GM11168 (cell line): ENCODE results near the gene WDR38.

Experiments
- in situ Hi-C: fragments of 300-500 bp; cut with MboI; formaldehyde crosslinking; loops from one replicate; pipeline ENCODE4 v1.12.0; 2022; ENCODE audit warnings: low sequenced_read_pairs; ENCODE audit not compliant: unreplicated experiment

Gene WDR38, protein sequence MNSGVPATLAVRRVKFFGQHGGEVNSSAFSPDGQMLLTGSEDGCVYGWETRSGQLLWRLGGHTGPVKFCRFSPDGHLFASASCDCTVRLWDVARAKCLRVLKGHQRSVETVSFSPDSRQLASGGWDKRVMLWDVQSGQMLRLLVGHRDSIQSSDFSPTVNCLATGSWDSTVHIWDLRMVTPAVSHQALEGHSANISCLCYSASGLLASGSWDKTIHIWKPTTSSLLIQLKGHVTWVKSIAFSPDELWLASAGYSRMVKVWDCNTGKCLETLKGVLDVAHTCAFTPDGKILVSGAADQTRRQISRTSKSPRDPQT

DNA sequence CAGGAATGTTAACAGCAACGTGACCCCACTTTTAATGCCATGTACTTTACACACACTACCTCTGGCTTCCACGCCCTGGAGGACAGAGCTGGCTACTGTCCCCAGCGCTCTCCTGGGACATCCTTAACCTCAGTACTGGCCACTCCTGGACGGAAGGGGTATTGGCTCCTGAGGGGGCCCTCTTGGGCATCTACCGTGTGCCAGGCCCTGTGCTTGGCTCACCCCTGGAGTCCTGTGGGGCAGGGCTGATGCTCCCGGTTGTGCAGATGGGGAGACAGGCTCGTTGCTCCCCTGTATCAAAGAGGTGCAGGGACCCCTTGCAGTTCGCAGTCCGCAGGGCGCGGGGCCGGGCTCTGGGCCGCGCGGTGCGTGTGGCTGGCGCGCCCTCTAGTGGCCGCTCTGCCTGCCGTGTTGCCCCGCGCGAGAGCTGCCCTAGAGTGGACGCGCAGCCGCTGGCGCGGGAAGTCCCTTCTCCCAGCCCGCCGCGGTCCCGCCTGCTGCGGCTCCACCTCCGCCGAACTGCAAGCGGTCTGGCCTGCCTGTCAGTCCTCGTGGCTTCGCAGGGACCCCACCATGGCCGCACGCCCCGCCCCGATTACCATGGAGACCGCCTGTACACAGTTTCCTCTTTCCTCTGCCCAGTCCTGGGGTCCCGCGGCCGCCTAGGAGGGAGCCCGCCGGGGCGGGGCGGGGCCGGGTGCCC, at the start of gene WDR38:
Gene WDR38, plus strand, starts transcription at position 632 of the 703 bp plus-strand sequence. CDS start 72 bp downstream, outside the sequence.
- in situ Hi-C loops, result loop anchor here (5.0 kb wide), 1 partner anchor 81 kb away; the partner anchor contains the start of gene NR6A1

DNA sequence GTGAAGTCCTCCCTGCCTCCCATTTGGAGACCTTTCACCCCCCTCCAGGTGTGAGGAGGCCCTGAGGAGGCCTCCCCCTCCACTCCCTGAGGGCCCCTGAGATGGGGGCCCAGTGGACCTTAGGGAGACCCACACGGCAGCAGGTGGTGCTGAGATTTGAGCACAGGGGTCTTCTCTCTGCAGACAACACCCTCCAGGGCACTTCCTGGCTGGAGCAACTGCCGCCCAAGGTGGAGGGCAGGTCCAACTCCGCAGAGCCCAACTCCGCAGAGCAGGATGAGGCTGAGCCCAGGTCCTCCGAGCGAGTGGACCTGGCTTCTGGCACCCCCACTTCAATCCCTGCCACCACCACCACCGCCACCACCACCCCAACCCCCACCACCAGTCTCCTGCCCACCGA, 49.3 kb upstream of the WDR38 start:
- in situ Hi-C loops, result no loop called here

DNA sequence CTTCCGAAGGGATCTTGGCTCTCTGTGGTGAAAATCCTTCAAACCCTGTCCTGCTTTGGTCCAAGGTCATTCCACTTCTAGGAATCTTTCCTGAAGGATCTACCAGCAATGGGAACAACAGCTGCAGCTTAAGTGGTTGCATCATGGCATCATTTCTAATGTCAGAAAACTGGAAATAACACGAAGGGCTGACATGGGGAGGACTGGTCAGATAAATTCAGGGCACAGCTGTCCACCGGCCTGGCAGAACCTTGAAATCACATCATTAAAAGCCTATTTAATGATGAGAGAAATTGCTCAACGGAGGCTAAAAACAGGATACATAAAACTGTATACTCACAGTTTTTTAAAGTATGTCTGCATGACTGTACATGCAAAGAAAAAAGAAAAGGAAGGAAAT, 48.1 kb upstream of the WDR38 start:
- in situ Hi-C loops, result no loop called here

DNA sequence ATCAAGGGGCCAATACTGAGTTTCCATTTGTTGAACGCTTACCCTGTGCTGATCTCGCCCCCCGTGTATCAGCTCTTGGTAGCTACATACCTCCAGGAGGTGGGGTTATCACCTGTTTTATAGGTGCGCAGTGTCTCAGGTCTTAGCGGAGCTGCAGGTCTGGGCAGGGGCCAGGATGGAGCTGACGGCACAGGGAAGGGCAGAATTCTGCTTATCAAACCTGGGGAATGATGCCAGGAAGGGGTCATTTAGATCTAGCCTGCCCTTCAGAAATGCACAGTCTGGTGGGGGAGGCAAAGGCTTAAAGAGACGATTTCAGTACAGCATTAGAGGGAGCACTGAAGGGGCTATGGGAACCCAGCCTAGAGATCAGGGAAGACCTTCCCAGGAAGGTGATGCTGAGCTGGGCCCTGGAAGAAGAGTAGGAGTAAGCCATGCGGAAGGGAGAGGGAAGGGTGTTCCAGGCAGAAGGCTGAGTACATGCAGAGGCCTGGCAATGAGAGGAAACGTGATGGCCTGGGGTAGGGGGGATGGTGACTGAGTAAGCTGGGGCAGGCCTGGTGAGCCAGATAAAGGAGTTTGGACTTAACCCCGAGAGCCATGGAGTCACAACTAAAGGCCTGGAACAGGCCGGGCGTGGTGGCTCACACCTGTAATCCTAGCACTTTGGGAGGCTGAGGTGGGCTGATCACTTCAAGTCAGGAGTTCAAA, 44.9 kb upstream of the WDR38 start:
- in situ Hi-C loops, result no loop called here

DNA sequence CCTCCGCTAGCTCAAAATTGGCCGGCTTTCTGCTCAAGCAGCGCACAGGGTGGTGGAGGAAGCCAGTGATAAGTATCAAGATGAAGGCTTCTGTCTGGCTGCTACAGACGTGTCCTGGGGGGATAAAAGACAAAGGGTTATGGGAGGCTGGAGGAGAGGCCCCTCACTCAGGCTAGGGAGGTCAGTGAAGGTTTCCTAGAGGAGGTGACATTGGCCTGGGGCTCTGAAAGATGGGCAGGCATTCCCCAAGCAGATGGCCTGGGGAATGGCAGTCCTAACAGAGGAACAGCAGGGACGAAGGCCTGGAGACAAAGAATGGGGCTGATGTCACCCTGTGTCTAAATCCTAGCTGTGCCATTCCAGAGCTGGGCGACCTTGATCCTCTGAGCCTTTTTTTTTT, 44.0 kb upstream of the WDR38 start:
- in situ Hi-C loops, result no loop called here

DNA sequence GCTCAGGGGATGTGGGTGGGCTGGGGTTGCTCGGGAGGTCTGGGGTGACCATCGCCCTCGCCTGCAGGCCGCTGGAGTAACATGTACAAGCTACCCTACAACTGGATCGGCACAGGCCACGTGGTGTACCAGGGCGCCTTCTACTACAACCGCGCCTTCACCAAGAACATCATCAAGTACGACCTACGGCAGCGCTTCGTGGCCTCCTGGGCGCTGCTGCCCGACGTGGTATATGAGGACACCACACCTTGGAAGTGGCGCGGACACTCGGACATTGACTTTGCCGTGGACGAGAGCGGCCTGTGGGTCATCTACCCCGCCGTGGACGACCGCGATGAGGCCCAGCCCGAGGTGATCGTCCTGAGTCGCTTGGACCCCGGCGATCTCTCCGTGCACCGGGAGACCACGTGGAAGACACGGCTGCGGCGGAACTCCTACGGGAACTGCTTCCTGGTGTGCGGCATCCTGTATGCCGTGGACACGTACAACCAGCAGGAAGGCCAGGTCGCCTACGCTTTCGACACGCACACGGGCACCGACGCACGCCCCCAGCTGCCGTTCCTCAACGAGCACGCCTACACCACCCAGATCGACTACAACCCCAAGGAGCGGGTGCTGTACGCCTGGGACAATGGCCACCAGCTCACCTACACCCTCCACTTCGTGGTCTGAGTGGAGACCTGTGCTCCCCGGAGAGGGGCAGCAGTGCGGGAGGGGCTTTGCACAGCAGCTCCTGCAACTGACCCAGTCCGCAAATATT, 43.3 kb upstream of the WDR38 start:
- in situ Hi-C loops, result no loop called here

DNA sequence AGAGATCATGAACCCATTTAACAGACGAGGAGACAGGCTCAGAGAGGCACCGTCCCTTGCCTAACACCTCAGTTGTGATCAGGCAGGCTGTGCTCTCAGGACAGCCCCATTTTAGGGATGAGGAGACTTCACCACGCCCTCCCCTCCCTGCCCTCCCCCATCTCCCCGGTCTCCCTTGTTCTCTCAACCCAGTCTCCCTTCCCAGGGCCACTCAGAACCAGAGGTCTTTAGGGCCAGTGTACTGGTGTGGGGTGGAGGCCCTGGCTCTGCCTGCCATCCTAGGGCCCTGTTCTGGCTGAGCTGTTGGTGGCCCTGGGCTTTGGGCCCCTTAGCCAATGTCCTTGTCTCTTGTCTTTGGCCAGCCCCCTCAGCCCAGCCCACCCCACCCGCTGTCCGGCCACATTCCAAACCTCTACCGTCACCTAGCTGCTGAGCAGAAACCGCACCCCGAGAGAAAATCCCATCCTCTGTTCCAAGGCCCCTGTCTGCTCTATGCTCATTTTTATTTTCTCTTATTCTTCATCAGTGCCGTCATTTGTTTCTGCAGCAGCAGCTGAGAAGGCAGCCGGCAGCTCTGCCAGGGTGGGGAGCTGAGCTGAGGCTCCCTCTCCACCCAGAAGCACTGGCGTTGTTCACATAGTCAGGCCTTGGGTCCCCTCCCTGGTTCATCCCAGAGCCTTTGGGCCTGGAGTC, 42.5 kb upstream of the WDR38 start:
- in situ Hi-C loops, result no loop called here

DNA sequence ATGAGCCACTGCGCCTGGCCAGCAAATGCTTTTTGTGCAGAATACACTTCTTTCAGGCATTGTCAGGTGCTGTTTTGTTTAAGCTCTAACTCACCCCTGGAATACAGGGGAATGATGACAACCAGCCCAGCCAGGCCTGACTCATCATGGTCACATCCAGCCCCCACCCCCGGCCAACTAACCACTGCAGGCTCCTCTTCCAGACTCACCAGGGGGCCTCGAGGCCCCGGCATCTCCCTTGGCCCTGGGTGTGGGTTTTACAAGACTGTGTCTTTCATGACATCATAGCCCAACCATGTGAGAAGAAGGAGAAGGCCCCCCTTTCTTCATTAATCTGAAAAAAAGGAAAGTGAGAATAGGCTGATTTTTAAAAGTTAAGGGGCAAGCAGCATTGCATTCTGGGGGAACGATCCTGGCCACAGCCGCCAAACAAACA, 40.8 kb upstream of the WDR38 start:
- in situ Hi-C loops, result no loop called here

DNA sequence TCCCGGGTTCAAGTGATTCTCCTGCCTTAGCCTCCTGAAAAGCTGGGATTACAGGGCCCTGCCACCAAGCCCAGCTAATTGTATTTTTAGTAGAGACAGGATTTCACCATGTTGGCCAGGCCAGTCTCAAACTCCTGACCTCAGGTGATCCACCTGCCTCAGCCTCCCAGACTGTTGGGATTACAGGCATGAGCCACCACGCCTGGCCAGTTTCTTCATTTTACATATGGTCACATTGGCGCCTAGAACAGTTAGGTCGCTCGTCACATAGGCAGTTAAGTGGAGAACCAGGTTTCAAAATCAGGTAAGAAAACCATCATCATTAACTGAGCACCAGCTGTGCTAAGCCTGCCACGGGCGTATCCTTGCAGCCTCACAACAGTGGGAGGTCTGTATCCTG, 40.2 kb upstream of the WDR38 start:
- in situ Hi-C loops, result no loop called here

DNA sequence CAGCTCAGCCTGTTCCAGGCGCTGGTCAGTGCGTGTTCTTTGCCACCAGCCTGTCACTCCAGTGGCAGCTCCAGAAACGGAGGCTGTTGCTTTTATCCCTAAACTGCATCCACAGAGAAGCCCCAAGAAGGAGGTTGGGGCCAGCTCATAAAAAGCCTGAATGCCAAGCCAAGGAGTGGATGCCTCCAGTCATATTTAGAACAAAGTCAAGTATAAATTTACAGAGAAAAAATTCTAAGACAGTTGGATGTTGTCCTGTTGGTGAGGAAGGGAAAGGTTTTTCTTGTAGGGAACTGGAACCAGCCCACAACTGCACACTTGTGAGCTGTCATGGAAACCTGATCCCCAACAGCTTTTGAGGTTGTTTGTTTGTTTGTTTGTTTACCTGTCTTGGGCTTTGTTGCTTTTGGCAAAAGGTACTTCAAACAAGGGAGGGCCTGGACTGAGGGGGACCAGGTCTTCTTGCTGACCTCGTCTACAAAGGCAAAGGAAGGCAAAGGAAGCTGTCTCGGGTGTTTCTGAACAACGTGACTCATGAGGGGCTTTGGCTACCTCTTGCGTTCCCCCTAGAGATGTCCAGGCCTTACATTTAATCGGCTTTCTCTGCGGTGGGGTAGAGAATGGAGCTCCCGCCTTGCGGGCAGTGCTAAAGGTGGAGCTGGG, 39.6 kb upstream of the WDR38 start:
- in situ Hi-C loops, result no loop called here

DNA sequence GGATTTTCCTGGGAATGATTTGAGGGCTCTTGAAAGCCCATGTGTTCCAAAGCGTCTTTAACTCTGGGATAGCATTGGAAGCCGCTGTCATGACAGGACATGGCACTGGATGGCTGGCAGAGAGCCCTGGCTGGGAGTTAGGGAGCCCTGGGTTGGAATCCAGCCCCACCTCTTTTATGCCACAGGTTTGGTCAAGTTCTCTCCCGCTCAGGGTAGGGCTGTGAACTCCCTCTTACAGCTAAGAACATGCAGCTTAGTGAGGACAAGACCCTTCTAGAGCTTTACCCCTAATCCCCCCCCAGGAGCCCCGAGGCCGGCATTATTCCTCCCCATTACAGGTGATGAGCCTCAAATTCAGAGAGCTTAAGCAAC, 39.1 kb upstream of the WDR38 start:
- in situ Hi-C loops, result no loop called here

DNA sequence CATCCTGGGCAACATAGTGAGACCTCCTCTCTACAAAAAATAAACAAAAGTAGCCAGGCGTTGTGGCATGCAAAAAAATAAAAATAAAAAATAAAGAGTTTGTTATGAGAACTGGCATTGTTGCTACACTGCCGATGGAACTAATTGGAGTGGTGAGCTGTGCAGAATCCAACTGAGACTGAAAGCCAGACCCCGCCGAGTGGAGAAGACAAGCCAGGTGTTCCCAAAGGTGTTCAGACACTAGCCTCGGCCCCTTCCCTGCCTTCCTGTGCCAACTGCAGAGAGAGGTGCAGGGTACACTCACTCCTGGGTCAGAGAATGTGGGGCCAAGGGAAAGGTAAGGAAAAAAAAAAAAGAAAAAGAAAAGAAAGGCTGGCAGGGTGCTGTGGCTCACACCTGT, 37.7 kb upstream of the WDR38 start:
- in situ Hi-C loops, result no loop called here

DNA sequence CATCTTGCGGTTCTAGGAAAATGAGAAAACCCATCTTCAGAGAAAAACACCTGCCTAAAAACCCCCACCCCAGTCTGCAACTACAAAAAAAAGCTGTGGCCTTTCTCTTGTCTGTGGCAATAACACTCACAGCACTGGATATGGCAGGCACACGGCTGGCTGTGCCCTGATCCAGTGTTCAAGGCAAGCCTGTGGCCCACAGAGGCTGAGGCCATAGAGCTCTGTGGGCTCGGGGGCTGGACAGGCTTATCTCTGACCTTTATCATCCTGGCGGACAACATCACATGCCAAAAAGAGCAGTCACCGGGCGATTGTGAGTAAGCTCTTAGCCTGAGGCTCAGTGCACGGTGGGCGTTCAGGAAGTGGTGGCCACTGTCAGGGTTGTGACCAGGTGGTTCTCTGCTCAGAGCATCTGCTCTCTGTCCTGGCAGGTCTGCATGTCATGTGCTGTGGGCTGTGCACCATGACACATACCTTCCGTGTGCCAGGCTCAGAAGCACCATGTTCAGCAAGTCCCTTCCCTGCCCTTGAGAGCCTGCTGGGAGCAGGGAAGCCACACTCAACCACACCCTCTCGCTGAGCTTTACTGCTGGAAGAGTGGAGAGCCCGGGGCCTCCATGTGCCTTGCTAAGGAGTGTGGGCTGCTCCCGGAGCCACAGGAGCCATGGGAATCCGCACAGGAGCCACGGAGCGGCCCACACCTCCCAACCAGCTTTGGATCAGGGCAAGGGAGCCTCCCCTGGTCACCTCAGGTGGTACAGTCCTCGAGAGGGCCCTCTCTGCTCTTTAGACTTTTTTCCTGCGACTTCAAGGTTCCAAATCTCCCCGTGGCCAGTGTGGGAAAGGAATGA, 34.6 kb upstream of the WDR38 start:
- in situ Hi-C loops, result no loop called here

DNA sequence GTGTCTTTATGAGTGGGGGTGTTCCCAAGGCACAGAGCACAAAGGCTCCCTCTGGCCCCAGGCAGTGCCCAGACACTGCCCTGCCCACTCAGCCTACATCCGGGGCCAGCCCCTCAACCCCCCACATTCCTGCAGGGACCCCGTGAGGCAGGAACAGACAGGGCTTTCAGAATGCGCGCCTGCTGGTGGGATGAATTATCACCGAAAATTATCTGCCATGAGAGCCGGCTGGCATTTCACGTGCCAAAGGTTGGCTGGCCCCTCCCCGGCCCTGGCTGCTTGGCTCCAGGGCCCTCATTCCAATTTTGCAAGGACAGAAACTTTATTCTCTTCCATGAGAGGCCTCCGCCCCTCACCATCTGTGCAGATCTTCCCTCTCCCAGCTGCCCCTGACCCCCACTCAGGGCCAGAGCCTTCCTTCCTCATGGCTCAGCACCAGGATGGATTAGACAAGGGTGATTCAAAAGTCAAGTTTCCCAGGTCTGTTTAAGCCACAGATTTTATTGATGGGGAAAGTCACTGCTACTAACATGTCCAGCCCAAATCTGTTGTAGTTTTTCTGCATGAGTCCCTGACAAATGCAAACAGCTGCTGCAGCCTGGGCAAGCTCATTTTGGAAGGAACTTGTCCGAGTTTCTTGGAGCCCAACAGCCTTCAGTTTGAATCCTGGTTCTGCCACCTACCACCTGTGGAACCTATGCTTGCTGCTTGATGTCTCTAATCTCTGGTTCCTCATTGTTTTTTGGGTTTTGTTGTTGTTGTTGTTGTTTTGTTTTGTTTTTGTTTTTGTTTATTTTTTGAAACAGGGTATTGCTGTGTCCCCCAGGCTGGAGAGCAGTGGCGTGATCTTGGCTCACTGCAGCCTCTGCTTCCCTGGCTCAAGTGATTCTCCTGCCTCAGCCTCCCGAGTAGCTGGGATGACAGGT, 32.3 kb upstream of the WDR38 start:
- in situ Hi-C loops, result no loop called here

DNA sequence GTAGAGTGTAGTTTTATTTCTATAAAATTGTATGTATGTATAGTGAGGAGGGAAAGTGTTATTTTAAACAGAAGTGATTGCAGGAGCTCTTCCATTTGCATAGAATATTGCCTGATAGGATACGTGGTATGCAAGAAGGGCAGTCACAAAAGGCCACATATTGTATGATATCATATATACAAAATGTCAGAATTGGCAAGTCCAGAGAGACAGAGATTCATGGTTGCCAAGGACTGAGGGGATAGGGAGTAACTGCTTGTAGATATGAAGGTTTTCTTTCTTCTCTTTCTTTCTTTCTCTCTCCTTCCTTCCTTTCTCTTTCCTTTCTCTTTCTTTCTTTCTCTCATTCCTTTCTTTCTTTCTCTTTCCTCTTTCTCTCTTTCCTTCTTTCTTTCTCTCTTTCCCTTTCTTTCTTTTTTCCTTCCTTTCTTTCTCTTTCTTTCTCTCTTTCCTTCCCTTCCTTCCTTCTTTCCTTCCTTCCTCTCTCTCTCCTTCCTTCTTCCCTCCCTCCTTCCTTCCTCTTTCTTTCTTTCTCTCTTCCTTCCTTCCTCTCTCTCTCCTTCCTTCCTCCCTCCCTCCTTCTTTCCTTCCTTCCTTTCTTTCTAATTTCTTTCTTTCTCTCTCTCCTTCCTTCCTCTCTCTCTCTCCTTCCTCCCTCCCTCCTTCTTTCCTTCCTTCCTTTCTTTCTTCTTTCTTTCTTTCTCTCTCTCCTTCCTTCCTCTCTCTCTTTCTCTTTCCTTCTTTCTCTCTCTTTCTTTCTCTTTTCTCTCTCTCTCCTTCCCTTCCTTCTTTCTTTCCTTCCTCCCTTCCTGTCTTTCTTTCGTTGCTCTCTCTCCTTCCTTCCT, 24.5 kb upstream of the WDR38 start:
- in situ Hi-C loops, result no loop called here

DNA sequence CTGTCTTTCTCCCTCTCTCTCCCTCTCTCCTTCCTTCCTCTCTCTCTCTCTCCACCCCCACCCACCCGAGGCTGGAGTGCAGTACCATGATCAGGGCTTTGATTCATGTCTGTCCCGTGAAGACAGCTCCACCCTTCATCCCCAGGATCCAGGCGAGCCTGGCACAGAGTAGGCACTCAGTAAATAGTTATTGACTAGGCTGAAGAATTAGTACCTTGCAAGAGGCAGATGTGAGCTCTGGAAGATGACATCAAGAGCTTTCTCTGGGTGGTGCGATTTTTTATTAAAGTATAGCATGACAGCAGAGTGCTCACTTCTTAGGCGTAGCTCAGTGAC, 24.0 kb upstream of the WDR38 start:
- in situ Hi-C loops, result no loop called here

DNA sequence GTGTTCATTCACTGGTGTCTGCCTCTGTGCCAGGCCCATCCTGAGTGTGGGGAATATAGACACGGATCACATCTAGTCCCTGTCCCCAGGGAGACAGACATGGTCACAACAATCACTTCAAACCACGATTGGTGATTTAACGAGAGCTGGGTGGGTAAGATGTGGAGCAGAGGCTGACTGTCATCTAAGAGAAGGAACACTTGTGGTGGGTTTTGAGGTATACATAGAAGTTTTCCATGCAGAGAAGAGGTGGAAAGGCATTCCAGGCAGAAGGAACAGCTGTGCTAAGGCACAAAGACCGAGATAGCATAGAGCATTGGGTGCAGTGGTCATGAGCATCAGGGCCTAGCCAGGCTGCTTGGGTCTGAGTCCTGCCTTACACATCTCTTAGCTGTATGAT, 22.7 kb upstream of the WDR38 start:
- in situ Hi-C loops, result no loop called here
